Ammon's horn (tissue), 1 donor: ENCODE measurements around the gene AXL.
"Not testable (repeated sequence)": the region's sequence is repeated elsewhere in the genome, so short reads cannot be mapped to it uniquely, and the experiment has no call there.

Experiments
- DNase-seq: peaks from one replicate; pipeline ENCODE4 v3.0.0-alpha.2; 2016; ENCODE audit warnings: low spot score

The AXL gene

DNA sequence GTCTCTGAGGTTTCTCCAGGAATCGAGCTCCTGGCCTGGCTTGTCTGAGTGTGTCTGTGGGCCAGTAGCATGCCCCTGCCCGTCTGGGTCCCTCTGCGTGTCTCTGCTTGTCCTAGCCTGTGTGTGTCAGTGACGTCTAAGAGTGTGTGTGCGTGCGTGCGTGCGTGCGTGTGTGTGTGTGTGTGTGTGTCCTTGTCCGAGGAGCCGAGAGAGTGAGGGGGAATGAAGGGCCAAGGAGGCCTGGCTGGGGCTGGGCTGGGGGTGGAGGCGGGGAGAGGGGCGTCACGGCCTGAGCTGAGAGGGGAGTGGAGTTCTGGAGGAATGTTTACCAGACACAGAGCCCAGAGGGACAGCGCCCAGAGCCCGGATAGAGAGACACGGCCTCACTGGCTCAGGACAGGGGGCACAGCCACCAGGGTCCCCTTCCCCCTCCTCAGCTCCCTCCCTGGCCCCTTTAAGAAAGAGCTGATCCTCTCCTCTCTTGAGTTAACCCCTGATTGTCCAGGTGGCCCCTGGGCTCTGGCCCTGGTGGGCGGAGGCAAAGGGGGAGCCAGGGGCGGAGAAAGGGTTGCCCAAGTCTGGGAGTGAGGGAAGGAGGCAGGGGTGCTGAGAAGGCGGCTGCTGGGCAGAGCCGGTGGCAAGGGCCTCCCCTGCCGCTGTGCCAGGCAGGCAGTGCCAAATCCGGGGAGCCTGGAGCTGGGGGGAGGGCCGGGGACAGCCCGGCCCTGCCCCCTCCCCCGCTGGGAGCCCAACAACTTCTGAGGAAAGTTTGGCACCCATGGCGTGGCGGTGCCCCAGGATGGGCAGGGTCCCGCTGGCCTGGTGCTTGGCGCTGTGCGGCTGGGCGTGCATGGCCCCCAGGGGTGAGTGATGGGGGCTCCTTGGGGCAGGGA lies at the start of gene AXL:
Gene AXL (plus strand): TSS at position 609 of the 893 bp plus-strand sequence. CDS start 170 bp downstream, at position 779.
- peak; percentile 74 for DNase-seq

DNA sequence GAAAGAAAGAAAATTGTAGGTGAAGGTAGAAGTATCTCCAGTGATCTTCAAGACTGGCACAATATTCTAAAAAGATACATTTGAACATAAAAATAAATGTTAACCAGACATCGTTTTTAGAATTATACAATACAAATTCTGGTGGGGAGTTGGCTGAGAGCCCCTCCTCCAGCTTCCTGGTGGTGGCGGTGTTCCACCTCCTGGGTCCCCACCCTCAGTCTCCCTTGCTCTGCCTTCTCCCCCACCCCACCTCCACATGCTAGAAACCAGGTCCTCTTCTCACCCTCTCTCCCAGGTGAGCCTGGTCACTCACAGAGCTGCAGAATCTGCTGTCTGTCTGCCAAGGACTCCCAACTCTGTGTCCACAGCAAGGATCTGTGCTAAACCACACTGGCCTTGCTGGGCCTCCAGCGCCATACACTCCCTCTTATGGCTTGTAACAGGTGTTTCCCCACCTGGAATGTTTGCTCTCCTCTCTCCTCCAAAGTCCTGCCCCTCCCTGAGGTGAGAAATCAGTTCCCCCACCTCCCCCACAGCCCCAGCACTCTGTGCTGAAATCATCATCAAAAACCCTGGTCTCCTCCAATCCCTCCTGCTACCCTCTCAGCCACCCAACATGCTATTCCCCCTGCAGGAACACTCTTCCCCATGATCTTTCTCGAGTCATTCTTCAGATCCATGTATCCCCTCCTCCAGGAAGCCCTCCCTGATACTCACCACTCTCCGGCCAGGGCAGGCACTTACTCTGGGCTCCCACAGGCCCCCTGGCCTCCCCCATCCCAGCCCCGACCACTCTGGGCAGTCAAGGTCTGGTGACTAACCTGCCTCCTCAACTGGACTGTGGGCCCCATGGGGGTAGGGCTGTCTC lies 46.5 kb upstream of the AXL start:
- no peak for DNase-seq

DNA sequence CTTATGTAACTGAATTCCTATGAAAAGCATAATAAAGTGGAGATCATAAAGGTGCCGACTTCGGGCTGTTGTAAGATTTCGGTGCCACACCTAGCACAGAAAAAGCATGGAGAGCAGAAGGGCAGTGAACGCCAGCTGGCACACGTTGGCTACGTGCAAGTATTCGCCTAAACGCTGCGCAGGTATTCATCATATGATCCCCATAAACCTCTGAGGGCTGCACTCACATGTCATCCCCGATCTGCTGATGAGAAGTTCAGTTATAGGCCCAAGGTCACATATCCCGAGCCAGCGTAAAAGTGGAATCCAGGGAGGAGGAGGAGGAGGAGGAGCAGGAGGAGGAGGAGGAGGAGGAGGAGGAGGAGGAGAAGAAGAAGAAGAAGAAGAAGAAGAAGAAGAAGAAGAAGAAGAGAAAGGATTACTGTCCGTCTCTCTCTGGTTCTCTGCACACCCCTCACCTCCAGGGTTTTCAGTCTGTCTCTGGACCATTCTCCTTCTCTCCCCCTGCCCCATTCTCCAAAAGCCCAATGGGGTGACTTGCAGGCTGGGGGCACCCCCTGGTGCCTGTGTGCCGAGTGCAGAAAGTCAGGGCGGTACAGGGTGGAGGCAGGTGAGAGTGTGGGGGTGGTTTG lies 44.6 kb upstream of the AXL start:
- no peak for DNase-seq

DNA sequence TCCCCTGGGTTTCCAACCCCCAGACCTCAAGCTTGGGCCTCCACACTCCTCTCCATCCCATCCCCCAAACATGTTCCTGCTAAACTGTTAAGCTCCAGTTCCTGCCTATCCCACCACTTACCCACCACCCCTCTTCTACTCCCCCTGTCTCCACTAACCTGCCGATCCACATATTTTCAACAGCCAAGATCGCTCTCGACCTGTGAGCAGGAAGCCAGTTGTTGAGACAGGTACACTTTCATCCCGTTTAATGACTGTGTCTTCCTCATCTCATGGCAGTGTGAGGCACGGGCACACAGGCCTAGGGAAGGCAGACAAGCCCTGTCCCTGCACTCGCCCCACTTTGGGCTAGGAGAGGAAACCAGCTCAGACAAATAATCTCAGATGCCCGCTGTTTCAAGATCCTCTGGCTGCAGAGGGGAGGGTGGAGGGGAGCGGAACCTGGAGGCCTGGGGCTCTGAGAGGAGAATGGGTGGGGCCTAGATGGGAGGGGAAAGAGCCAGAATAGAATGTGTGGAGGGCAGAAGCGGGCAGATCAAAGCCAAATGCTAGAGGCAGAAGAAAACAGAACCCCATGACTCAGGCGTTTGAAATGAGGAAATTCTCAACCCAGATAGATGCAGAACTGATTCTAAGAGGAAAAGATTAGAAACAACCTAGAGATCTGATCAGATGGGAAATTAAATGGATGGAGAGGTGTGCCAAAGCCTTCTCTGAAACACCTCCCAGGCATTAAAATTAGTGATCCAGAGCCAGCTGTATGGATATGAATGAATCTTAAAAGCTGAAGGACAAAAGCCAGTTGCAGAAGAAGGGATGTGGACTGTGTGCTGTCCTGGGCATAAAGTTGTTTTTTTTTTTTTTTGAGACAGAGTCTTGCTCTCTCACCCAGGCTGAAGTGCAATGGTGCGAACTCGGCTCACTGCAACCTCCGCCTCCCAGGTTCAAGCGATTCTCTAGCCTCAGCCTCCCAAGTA lies 42.9 kb upstream of the AXL start:
- DNase-seq, result peak; percentile 72

DNA sequence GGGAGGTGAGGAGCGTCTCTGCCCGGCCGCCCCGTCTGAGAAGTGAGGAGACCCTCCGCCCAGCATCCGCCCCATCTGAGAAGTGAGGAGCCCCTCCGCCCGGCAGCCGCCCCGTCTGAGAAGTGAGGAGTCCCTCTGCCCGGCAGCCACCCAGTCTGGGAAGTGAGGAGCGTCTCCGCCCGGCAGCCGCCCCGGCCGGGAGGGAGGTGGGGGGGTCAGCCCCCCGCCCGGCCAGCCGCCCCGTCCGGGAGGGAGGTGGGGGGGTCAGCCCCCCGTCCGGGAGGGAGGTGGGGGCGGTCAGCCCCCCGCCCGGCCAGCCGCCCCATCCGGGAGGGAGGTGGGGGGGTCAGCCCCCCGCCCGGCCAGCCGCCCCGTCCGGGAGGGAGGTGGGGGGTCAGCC lies 38.9 kb upstream of the AXL start:
- not testable (repeated sequence) for DNase-seq

DNA sequence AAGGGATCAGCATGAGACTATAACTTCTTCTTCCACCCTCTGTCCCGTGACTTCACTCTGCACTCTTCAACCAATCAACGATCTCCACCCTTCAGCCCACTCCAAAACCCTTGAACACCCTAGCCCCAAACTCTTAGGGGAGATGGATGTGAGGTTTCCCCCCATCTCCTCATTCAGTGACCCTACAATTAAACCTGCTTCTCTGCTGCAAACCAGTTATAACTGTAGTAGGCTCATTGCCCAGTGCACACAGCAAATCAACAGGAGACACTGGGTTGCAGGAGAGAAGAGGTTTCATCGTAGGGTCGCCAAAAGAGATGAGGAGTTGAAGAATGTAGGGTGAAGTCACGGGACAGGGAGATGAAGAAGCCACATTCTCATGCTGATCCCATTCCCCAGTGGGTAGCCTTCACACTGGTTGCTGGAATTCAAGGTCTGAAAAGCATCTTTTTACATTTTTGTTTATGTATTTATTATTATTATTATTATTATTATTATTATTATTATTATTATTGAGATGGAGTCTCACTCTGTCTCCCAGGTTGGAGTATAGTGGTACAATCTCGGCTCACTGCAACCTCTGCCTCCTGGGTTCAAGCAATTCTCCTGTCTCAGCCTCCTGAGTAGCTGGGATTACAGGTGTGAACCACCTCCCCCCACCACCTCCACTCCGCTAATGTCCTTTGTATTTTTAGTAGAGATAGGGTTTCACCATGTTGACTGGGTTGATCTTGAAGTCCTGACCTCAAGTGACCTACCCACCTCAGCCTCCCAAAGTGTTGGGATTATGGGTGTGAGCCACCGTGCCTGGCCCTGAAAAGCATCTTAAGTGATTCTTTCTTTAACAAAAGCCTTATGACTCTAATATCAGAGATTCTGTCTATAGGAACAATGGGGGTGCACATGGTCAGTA lies 31.8 kb upstream of the AXL start:
- no peak for DNase-seq

DNA sequence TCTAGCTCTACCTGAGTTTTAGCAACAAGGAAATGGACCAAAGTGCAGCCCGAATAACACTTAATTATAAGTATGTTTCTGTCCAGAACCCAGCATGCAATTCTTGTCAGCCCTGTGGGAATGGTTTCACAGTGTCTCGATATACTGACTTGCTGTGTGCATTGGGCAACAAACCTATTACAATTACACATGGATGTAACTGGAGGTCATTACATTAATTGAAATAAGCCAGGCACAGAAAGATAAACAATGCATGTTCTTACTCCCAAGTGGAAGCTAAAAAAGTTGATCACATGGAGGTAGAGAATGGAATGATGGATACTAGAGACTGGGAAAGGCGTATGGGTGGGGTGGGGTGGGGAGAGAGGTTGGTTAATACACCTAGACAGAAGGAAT lies 31.1 kb upstream of the AXL start:
- no peak for DNase-seq

DNA sequence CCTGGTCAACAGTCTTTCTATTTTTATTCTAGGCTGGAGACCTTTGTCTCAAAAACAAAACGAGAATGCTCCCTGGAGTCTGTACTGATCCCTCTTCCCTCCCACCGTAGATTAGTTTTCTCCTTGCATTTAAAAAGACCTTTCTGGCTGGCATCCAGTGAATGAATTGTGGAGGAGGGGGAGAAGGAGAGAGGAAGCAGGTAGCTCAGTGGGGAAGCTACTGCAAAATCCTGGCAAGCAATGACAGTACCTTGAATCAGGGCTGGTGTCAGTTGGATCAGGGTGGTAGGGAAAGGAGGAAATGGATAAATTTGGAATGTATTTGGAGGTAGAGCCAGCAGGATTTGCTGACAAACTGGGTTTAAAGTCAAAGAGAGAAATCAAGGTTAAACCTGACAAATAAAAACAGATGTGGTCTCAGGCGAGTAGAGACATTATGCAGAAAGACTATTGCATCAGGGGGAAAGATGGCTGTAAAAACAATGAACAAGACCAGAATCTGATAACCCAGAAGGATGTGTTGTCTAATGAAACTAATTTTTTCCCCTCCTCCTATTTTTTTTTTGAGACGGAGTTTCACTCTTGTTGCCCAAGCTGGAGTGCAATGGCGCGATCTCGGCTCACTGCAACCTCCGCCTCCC lies 29.5 kb upstream of the AXL start:
- DNase-seq, result no peak

DNA sequence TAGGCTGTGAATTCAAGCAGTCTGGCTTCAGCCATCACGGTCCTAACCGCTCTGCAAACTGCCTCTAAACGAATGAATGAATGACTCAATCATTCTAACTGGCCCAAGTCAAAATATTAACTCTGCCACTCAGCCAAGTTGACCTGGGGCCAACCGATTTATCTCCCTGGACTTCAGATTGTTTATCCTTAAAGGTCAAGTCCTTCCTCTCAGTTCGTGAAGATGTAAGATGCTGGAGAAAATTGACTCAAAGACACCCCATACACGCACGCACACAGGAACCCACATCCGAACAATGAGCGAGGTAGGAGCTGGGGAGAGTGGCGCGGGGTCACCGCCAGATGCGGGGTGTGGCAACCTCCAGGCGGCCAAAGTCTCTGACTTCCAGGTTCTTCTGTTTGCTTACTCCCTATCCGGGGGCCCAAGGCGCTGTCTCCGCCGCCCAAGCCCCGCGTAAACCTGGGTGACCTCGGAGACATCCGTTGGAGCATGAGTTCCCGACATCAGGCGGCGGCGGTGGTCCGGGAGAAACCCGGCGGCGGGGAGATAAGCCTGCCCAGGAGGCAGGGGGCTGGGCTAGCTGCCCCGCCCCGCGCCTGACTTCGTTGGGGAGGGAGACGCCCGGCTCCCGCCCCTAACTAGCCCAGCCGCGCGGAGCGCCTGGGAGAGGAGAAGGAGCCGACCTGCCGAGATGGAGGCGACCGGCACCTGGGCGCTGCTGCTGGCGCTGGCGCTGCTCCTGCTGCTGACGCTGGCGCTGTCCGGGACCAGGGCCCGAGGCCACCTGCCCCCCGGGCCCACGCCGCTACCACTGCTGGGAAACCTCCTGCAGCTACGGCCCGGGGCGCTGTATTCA lies 26.2 kb upstream of the AXL start, which contains the start of gene CYP2S1:
Gene CYP2S1 (plus strand): TSS at position 646 of the 856 bp plus-strand sequence. CDS start 46 bp downstream, at position 692.
- no peak for DNase-seq

DNA sequence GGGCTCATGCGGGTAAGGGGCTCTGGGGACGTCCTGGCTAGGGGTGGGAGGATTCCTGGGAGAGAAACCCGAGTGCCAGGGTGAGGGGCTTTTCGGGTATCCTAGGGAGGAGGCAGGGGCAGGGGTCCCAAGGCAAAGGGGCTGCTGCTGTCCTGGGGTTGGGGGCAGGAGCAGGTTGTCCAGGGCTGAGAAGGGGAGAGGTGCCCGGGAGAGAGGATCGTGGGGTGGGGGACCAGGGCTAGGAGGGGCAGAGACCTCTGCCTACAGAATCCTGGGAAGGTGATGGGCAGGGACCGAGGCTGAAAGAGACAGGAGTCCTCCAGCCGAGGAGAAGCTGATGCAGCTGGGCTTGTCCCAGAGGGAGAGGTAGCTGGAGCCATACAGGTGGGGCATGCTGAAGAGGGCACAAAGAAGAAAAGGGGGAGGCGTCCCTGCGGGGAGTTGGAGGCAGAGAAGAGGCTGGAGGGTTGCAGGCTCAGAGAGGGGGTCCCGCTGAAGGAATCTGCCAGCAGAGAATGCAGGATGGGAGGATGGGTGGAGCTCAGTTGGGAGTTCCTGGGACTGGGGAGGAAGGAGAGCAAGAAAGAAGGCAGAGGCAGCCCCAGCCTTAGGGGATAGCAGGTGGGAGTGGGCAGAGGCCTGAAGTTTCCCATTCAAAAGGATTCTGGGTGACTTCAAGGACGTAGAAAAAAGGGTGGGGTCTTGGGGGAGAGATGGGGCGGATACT lies 25.4 kb upstream of the AXL start:
- DNase-seq, result no peak

DNA sequence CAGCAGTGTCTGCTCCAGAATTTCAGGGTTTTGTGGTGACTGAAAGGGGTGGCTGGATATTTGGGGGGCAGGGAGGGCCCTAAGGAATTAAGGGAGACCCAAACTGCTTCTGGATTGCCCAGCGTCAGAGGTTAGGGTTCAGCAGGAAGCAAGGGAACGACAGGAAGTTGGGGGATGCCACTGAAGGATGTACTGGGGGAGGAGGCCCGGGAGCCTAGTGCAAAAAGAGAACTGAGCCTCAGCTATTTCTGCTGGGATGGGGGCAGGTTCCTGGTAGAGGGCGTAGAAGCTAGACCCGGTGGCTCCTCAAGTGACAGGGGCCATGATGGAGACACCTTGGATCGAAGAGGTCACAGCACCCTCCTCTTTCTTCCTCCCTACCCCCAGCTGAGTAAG lies 24.9 kb upstream of the AXL start:
- peak; percentile 19 for DNase-seq

DNA sequence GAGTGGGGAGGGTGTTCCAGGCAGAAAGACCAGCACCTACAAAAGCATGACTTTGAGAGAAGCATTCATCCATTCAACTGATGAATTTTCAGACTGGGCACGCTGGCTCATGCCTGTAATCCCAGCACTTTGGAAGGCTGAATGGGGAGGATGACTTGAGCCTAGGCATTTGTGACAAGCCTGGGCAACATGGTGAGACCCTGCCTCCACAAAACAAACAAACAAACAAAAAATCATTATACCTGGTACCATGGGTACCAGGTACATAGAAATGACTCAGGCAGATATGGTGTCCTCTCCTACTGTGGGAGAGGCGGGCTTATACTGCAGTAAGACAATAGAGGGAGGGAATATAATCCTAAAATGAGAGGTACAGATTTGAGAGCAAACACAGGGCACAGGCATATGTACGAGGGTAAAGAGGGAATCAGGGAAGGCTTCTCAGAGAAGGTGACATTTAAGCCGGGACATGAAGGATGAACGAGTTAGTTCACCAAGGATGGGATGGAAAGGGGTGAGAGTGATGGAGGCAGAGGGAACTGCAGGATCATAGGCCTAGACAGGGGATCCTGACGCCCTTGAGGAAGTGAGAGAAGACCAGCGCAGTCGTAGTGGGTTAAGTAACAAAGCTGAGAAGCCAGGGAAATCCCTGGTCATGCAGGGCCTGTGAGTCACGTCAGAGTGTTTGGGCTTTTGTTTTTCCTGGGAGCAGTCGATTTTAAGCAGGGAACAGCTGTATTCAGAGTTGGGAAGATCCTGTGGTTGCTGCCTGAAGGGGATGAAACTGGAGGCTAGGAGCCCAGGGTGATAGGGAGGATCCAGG lies 23.1 kb upstream of the AXL start:
- DNase-seq, result no peak

DNA sequence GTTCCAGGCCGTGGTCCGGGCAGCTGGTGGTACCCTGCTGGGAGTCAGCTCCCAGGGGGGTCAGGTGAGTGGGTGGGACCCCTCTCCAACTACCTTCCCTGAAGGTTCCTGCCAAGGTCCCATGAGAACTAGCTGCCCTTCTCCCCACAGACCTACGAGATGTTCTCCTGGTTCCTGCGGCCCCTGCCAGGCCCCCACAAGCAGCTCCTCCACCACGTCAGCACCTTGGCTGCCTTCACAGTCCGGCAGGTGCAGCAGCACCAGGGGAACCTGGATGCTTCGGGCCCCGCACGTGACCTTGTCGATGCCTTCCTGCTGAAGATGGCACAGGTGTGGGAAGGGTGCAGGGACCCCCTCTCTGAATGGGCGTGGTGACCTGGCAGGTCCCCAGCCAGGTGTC lies 20.5 kb upstream of the AXL start:
- DNase-seq, result no peak

DNA sequence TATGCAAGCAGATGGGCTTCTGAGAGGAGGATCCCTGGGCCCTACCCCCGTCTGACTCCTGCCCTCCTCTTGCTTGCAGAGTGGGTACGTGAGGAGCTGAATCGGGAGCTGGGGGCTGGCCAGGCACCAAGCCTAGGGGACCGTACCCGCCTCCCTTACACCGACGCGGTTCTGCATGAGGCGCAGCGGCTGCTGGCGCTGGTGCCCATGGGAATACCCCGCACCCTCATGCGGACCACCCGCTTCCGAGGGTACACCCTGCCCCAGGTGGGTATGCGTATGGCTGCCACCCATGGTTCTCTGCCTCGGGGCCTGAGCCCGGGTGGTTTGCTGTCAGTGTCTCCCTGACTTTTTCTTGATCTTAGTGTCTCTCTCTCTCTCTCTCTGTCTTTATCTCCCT lies 15.7 kb upstream of the AXL start:
- DNase-seq, result no peak

DNA sequence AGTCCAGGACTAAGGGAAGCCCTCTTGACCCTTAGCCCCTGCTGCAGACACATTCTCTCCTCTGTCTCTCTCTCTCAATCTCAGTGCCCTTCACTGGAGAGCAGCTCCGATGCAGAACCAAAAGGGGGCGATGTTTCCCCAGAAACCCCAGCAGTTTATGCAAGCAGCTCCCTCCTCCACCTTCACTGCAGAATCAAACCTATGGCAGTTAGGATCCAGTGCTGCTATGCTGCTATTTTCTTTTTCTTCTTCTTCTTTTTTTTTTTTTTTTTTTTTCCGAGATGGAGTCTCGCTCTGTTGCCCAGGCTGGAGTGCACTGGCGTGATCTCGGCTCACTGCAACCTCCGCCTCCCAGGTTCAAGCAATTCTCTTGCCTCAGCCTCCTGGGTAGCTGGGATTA lies 14.7 kb upstream of the AXL start:
- DNase-seq, result peak; percentile 91

DNA sequence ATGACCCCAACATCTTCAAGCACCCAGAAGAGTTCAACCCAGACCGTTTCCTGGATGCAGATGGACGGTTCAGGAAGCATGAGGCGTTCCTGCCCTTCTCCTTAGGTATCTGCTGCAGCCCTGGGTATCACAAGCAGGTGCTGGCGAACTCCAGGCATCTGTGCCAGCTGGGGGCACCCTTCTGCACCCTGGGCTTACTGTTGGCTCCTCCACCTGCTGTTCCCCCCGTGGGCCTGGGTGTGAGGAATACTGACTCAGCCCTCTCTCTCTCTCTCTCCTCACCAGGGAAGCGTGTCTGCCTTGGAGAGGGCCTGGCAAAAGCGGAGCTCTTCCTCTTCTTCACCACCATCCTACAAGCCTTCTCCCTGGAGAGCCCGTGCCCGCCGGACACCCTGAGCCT lies 13.0 kb upstream of the AXL start:
- no peak for DNase-seq

DNA sequence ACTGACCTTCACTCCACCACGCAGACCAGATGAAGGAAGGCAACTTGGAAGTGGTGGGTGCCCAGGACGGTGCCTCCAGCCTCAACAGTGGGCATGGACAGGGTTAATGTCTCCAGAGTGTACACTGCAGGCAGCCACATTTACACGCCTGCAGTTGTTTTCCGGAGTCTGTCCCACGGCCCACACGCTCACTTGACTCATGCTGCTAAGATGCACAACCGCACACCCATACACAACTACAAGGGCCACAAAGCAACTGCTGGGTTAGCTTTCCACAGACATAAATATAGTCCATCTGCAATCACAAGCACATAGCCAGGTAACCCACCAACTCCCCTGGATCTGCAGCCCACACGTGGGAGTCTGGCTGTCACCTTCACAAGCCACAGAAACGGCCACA lies 12.6 kb upstream of the AXL start:
- no peak for DNase-seq
